B cell (primary cell): ENCODE measurements around the gene PDLIM1.
"Not testable (repeated sequence)": the region's sequence is repeated elsewhere in the genome, so short reads cannot be mapped to it uniquely, and the experiment has no call there.

Source experiments
- CTCF ChIP-seq: fragments of 200-600 bp; IDR thresholded peaks from one replicate; pipeline ENCODE4 v1.8.0; 2022; ENCODE audit warnings: antibody characterized with exemption, mild to moderate bottlenecking
- EZH2 ChIP-seq: IDR thresholded peaks from 2 replicates; pipeline ENCODE4 v1.6.1; 2012; ENCODE audit warnings: borderline replicate concordance, low read depth, mild to moderate bottlenecking, moderate library complexity, low read length; ENCODE audit not compliant: insufficient read depth, poor library complexity, severe bottlenecking

- not testable (repeated sequence) for TF ChIP-seq EZH2, CTCF
Observed at GRCh38 chr10:95228934-95229723, 61.7 kb downstream of the PDLIM1 start.
